Mesodermal cell (in vitro differentiated cells): Measurements from ENCODE around the gene MRPS10.
"Not testable (repeated sequence)": the region's sequence is repeated elsewhere in the genome, so short reads cannot be mapped to it uniquely, and the experiment has no call there.

ENCODE experiments used
- H3K27ac ChIP-seq: 2 replicates; pipeline ENCODE4 v1.7.0; 2013; ENCODE audit warnings: mild to moderate bottlenecking, low read depth, low read length, moderate library complexity; ENCODE audit not compliant: severe bottlenecking
- H3K36me3 ChIP-seq: 2 replicates; pipeline ENCODE4 v1.7.1; 2013; ENCODE audit warnings: mild to moderate bottlenecking, low read length, moderate library complexity; ENCODE audit not compliant: control insufficient read depth, insufficient read depth
- H3K4me1 ChIP-seq: one replicate; pipeline ENCODE4 v1.7.1; 2013; ENCODE audit warnings: mild to moderate bottlenecking, low read length; ENCODE audit not compliant: insufficient read depth, control insufficient read depth, poor library complexity, severe bottlenecking
- H3K4me3 ChIP-seq: 2 replicates; pipeline ENCODE4 v1.7.0; 2013; ENCODE audit warnings: low read length, control low read depth, mild to moderate bottlenecking; ENCODE audit not compliant: insufficient read depth, poor library complexity, severe bottlenecking; ENCODE audit errors: extremely low read depth
- H3K9me3 ChIP-seq: 2 replicates; pipeline ENCODE4 v1.7.1; 2013; ENCODE audit warnings: mild to moderate bottlenecking, low read length, moderate library complexity; ENCODE audit not compliant: control insufficient read depth
- WGBS, 2 experiments: methylation state at CpG; one replicate each; pipeline ENCODE4 v1.1.5; 2013; ENCODE audit warnings: missing lambda C conversion rate in 2 of 2; ENCODE audit not compliant: insufficient coverage in 2 of 2; 5-methylcytosine and 5-hydroxymethylcytosine counted together

Gene MRPS10

DNA sequence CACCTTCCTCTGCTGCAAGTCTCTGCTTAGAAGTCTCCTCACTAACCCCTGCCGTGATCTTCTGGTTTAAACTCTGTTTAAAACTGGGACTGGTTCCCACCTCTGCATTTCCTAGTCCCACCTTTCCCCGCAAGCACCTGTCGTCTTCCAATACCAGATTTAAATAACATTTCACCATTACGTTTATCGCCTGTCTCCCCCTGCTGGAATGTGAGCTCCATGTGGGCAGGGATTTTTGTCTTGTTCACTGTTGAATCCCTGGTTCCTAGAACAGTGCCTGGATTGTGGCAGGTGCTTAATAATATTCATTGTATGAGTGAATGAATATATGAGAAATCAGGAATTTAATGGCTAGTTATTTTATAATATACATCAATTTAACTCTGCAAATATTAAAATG is 41.8 kb downstream of the MRPS10 start:
- no peaks in the 10 kb centered on the region for H3K4me1 ChIP-seq
- 57 to 90% methylated on average over 3 to 5 of the region's 5 CpGs for WGBS, 2 experiments
- no peaks in the 10 kb centered on the region for H3K9me3 ChIP-seq
- H3K27ac ChIP-seq: no peak overlapping the region
- H3K4me3 ChIP-seq: no peak overlapping the region
- no peaks in the 10 kb centered on the region for H3K36me3 ChIP-seq

DNA sequence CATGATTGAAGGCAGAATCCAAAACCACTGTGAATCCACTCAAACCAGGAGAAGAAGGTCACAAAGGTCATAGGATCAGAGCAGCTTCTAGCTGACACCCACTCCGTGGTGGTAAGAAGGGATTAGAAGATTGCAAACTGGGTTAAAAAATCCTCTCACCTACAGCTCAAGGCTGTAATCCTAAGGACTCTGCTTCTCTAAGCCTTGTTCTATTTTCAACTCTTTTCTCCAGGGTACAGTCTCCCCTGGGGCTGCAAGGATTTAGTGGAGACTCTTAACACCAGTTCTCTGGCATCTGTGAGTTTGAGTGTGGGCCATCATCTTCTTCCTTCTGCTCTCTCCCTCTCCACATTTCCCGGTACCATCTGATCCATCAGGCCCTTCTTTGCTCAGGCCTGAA is 44.6 kb downstream of the MRPS10 start, which contains the start of gene GUCA1A:
Gene GUCA1A, plus strand, starts transcription at position 264 of the 400 bp plus-strand sequence. CDS start 250 bp downstream, outside the sequence.
- no peaks in the 10 kb centered on the region for H3K36me3 ChIP-seq
- 80 to 100% methylated on average over 1 of the region's 2 CpGs for WGBS, 2 experiments
- H3K4me1 ChIP-seq: no peaks in the 10 kb centered on the region
- no peaks in the 10 kb centered on the region for H3K9me3 ChIP-seq
- no peak within 1 kb of the TSS for H3K4me3 ChIP-seq
- H3K27ac ChIP-seq: no peak within 1 kb of the TSS

DNA sequence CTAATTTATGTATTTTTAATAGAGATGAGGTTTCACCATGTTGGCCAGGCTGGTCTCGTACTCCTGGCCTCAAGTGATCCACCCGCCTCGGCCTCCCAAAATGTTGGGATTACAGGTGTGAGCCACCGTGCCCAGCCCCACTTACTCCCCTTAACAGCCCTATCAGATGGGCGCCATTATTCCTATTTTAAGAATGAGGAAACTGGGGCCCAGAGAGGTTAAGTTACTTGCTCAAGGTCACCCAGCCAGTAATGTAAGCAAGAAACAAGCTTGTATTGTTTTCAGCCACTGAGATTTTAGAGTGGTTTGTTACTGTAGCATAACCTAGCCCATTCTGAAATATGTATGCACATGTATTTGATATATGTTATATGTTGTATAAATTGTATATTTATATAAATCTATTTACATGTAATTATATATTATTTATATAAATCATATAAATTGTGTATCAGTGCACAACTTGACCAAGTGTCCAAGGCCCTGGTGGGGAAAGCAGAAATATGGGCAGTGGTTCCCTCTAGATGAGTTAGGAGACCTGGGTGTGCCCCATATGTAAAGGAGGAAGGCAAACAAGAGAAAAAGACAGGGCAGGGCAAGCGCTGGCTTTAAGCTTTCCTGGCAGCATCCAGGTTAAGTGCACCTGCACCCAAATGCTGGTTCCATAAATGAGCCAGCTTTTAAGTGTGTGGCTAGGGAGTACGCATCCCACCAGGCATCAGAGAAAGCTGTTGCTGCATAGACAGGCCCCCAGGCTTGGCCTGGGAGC is 45.7 kb downstream of the MRPS10 start:
- H3K4me3 ChIP-seq: no peak overlapping the region
- no peaks in the 10 kb centered on the region for H3K36me3 ChIP-seq
- no peaks in the 10 kb centered on the region for H3K4me1 ChIP-seq
- 84 to 95% methylated on average over 4 to 6 of the region's 7 CpGs for WGBS, 2 experiments
- H3K9me3 ChIP-seq: no peaks in the 10 kb centered on the region
- no peak overlapping the region for H3K27ac ChIP-seq

DNA sequence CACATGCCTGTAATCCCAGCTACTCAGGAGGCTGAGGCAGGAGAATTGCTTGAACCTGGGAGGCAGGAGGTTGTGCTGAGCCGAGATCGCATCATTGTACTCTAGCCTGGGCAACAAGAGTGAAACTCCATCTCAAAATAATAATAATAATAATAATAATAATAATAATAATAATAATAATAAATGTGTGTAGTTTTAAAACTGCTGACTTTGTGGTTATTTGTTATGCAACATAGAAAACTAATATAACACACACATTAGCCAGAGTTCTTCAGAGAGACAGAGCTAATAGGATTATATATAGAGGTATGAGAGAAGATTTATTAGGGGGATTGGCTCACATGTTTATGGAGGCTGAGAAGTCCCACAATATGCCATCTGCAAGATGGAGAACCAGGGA is 47.9 kb downstream of the MRPS10 start:
- not testable (repeated sequence) for H3K9me3 ChIP-seq, H3K36me3 ChIP-seq, H3K4me3 ChIP-seq, H3K4me1 ChIP-seq, H3K27ac ChIP-seq
- WGBS, 2 experiments: no CpG with 5 or more reads among the region's 2 CpGs

DNA sequence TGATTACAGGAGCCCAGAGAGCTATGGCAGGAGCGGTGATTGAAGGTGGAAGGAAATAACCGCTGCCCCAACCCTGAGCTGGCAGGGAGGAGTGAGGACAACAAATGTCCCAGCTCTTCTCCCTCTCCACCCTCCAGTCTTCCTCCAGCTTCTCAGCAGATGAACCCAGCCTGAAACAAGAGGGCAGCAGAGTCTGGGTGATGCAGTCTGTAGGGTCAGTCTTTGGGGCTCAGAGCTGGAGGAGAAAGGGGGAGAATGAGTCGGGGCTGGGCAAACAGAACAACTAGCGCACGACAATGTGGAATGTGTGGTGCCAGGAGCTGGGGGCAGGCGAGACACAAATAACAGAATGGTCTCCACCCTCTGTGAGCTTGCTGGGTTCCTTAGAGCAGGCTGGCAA is 49.0 kb downstream of the MRPS10 start:
- H3K27ac ChIP-seq: no peak overlapping the region
- WGBS, 2 experiments: 93 to 96% methylated on average over 4 of the region's 6 CpGs
- no peaks in the 10 kb centered on the region for H3K4me1 ChIP-seq
- no peak overlapping the region for H3K4me3 ChIP-seq
- H3K36me3 ChIP-seq: no peaks in the 10 kb centered on the region
- no peaks in the 10 kb centered on the region for H3K9me3 ChIP-seq

DNA sequence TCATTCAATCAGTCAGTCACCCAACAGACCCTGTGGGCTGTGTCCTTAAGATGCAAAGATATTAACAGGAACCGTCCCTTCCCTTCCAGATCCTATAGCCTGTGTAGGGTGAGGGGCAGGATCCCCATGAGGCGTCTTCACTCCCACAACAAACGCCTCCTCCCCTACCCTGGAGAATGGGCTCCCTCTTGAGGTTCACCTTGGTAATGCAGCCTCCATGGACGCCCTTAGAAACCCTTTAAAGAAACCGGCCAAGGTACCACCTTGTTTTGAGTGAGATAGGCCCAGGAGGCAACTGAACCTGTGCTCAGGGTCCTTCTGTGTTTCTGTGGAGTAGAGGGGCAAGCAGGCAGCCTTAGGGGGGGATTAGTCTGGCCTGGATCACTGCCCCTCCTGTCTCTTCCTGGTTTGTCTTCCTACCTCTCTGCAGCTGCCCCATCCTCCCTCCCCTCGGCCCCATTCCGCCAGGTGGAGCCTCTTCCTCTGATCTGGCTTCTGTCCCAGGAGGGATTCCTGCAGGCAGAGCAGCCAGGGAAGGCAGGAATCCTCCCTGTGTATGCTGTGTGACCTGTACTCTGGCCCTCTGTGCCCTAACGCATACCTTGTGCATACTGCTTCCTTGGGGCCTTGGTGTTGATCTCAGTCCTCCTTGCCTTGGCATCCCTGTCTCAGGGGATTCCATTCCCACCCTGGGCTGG is 51.1 kb downstream of the MRPS10 start:
- Histone ChIP-seq H3K4me1 (peaks cover 4% of the 10 kb centered on the region), H3K27ac (no peak overlapping the region), H3K36me3 (no peaks in the 10 kb centered on the region), H3K9me3 (no peaks in the 10 kb centered on the region), H3K4me3 (no peak overlapping the region)
- WGBS, 2 experiments: 33 to 35% methylated on average over 4 to 5 of the region's 8 CpGs

DNA sequence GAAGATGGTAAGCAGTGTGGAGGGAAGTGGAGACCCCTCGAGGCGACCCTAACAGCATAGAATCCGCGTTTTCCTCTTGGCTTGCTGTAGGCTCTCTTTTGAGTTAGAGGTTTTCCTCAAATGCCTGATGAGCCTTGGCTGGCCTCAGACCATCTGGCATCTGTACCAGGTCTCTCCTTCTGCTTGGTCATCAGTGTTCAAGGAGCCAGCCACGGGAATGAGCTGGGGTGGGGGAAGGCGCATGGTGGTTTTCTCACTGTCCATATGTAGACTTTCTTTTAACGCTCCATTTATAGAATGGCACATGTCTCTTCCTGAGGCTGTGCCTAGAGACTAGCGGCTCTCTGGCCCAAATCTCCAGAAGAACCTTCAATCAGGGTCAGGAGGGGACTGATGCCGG is 52.6 kb downstream of the MRPS10 start:
- H3K27ac ChIP-seq: no peak overlapping the region
- 85 to 93% methylated on average over 8 to 9 of the region's 9 CpGs for WGBS, 2 experiments
- H3K9me3 ChIP-seq: no peaks in the 10 kb centered on the region
- peaks cover 4% of the 10 kb centered on the region for H3K4me1 ChIP-seq
- H3K36me3 ChIP-seq: no peaks in the 10 kb centered on the region
- no peak overlapping the region for H3K4me3 ChIP-seq

DNA sequence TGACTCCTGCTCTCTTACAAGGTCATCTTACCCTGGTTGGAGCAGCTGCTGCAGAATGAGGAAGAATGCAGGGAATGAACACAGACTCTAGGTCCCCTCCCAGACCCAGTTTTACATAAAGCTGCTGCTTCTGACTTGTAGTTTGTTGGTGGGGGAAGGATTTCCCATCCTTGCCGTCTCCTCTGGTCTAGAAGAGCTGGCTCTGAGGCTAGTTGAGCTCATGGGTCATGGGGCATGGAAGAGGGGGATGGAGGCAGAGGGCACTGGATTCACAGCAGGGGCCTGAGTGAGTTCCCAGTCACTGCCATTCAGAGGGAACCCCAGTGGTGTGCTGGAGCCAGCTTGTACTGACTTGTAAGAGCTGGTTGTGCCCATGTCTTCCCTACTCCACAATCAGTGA is 53.7 kb downstream of the MRPS10 start:
- no peaks in the 10 kb centered on the region for H3K36me3 ChIP-seq
- no CpG with 5 or more reads among the region's 1 CpG for WGBS, 2 experiments
- H3K9me3 ChIP-seq: no peaks in the 10 kb centered on the region
- no peak overlapping the region for H3K4me3 ChIP-seq
- peaks cover 4% of the 10 kb centered on the region for H3K4me1 ChIP-seq
- H3K27ac ChIP-seq: no peak overlapping the region

DNA sequence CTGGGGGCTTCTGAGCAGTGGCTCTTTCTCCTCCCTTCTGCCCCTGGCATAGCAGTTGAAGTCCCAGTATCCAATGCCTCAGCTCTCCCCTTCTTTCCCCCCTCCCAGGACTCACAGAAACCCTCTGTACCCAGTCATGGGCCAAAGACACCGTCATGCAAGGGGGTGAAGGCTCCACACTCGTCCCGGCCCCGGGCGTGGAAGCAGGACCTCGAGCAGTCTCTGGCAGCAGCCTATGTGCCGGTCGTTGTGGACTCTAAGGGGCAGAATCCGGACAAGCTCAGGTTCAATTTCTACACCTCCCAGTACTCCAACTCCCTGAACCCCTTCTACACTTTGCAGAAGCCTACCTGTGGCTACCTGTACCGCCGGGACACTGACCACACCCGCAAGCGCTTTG is 54.8 kb downstream of the MRPS10 start:
- Histone ChIP-seq H3K4me3 (no peak overlapping the region), H3K27ac (no peak overlapping the region), H3K4me1 (peaks cover 6% of the 10 kb centered on the region), H3K36me3 (no peaks in the 10 kb centered on the region), H3K9me3 (no peaks in the 10 kb centered on the region)
- 90 to 91% methylated on average over 10 to 13 of the region's 13 CpGs for WGBS, 2 experiments

DNA sequence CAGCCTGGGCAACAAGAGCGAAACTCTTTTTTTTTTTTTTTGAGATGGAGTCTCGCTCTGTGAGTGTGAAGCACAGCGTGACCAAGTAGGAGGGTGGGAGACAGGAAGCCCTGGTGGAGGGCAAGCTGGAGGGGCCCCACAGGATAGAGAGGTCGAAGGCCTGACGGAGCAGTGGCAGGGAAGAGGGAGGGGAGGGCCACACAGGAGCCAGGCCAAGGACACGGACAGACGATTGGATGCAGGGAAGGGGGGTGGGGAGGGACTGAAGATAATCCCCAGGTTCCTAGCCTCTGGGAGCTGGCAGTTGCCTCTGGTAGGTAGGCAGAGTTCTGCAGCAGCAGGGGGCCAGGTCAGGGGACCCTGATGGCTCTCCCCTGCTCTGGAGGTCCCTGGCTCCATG is 55.3 kb downstream of the MRPS10 start:
- no peak overlapping the region for H3K4me3 ChIP-seq
- H3K9me3 ChIP-seq: no peaks in the 10 kb centered on the region
- no peaks in the 10 kb centered on the region for H3K36me3 ChIP-seq
- WGBS, 2 experiments: 20 to 46% methylated on average over 4 to 6 of the region's 7 CpGs
- no peak overlapping the region for H3K27ac ChIP-seq
- peaks cover 8% of the 10 kb centered on the region for H3K4me1 ChIP-seq

DNA sequence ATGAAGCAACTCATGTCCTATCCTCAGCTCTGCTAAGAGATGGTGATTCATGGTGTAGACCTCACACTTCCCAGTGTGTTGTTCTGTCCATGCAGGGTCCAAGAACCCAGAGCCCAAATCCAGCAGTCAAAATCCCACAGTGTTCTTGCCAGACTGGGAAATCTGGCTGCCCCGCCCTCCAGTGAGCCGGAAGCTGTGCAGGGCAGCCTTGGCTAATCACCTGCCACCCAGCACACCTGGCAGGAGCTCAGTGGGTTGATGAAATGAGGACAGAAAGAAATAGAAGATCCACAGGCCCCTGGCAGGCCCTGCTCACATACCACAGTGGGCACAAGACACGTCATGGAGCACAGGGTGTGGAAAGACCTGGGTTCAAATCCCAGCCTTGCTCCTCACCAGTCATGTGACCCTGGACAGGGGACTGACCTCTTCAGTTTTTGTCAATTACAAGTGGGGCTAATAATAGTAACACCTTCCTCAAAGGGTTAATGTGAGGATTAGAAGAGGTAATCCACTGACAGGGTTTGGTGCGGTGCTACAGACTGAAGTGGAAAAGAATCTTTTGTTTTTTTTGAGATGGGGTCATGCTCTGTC is 58.1 kb downstream of the MRPS10 start:
- Histone ChIP-seq H3K27ac (no peak overlapping the region), H3K36me3 (no peaks in the 10 kb centered on the region), H3K9me3 (no peaks in the 10 kb centered on the region), H3K4me3 (no peak overlapping the region), H3K4me1 (peaks cover 8% of the 10 kb centered on the region)
- 94 to 100% methylated on average over 4 of the region's 4 CpGs for WGBS, 2 experiments
